HCEC 1CT (cell line): ENCODE measurements around the gene INSIG1.

ENCODE experiments used
- DNase-seq: peaks from one replicate; pipeline ENCODE4 v3.0.0-alpha.2; 2017

The INSIG1 gene

GRCh38 chr7:155305231-155305904, 7.7 kb downstream of the INSIG1 start:
- no peak for DNase-seq

- no peak for DNase-seq
These were observed 9.2 kb downstream of the INSIG1 start for GRCh38 chr7:155306673-155307470.

GRCh38 chr7:155308330-155309020, 10.8 kb downstream of the INSIG1 start:
- no peak for DNase-seq

- no peak for DNase-seq
These were observed 11.3 kb downstream of the INSIG1 start for GRCh38 chr7:155309021-155309338.

- DNase-seq: no peak
These were observed 12.9 kb downstream of the INSIG1 start for GRCh38 chr7:155310425-155311114.

- no peak for DNase-seq
These were observed 14.3 kb downstream of the INSIG1 start for GRCh38 chr7:155311826-155312537.

- no peak for DNase-seq
These were observed 15.0 kb downstream of the INSIG1 start for GRCh38 chr7:155312633-155313032.

- no peak for DNase-seq
These were observed 15.4 kb downstream of the INSIG1 start for GRCh38 chr7:155313096-155313495.

GRCh38 chr7:155315977-155316376, 18.3 kb downstream of the INSIG1 start:
- DNase-seq: no peak

- DNase-seq: no peak
These were observed 18.9 kb downstream of the INSIG1 start for GRCh38 chr7:155316427-155317113.

- DNase-seq: no peak
These were observed 19.4 kb downstream of the INSIG1 start for GRCh38 chr7:155317114-155317434.

- DNase-seq: no peak
These were observed 20.6 kb downstream of the INSIG1 start for GRCh38 chr7:155318245-155318644.

GRCh38 chr7:155322530-155322929, 24.9 kb downstream of the INSIG1 start:
- no peak for DNase-seq

GRCh38 chr7:155323001-155323638, 25.4 kb downstream of the INSIG1 start:
- no peak for DNase-seq

- DNase-seq: no peak
These were observed 26.6 kb downstream of the INSIG1 start for GRCh38 chr7:155324012-155324917.

GRCh38 chr7:155324918-155325235, 27.2 kb downstream of the INSIG1 start:
- DNase-seq: no peak

GRCh38 chr7:155326385-155326784, 28.7 kb downstream of the INSIG1 start:
- DNase-seq: no peak

GRCh38 chr7:155327590-155328320, 30.1 kb downstream of the INSIG1 start:
- DNase-seq: no peak

GRCh38 chr7:155329225-155329624, 31.5 kb downstream of the INSIG1 start:
- no peak for DNase-seq

GRCh38 chr7:155331396-155331795, 33.7 kb downstream of the INSIG1 start:
- no peak for DNase-seq
